ENCODE results near the gene GJA3. TPM values are rescaled to one million over a fixed set of nuclear protein-coding genes. Genes with fewer than 3 reads are reported as not detected.

The GJA3 gene
- total and polyA plus RNA-seq, 2 experiments from 2014 or later: 0.16 to 0.23 TPM

DNA sequence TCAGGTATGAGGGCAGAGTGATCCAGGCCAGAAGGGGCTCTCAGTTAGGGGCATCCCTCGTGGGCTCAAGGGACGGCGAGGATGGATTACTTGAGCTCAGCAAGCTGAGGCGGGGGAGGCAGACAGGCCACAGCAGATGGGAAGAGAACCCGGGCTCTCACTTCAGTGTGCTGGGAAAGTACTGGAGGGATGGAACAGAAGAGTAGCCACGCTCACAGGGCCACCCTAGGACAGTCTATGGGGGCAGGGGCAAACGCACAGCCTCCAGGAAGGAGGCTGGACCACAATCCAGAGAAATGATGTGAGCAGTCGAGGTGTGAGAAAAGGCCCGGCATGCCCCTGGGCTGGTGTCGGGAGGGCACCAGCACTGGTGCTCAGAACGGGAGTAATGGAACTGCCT, 9.2 kb downstream of the GJA3 start:
- Histone ChIP-seq H3K4me3 (no peak overlapping the region), H3K27me3 (peaks cover 20% of the 10 kb centered on the region), H3K27ac (no peak overlapping the region), H4K20me1 (ENCODE audit: insufficient read depth, poor library complexity, severe bottlenecking) (no peaks in the 10 kb centered on the region), H3K9me3 (ENCODE audit: low read depth) (no peaks in the 10 kb centered on the region), H3K79me2 (no peaks in the 10 kb centered on the region), H3K4me1 (ENCODE audit: insufficient read depth) (no peaks in the 10 kb centered on the region), H2AFZ (no peak overlapping the region), H3K36me3 (replicated peaks; ENCODE audit: insufficient read depth, low read depth) (no peaks in the 10 kb centered on the region), H3K9me2 (replicated peaks; ENCODE audit: insufficient read depth) (no peaks in the 10 kb centered on the region), H3K4me2 (no peak overlapping the region)
- 93% methylated on average over 11 of the region's 11 CpGs for WGBS (ENCODE audit: low lambda C conversion rate, missing lambda C conversion rate)
- TF ChIP-seq EZH2phosphoT487 (IDR thresholded peaks at IDR 0.05; ENCODE audit: low read depth, severe bottlenecking, unreplicated experiment): no peak
- no peak for DNase-seq (ENCODE audit: low spot score)

GRCh38 chr13:20151016-20151415, 9.8 kb downstream of the GJA3 start:
- H2AFZ ChIP-seq: no peak overlapping the region
- H3K27ac ChIP-seq: no peak overlapping the region
- 58% methylated on average over 6 of the region's 6 CpGs for WGBS (ENCODE audit: low lambda C conversion rate, missing lambda C conversion rate)
- no peak overlapping the region for H3K4me2 ChIP-seq
- H3K4me3 ChIP-seq: no peak overlapping the region
- TF ChIP-seq CTCF (IDR thresholded peaks at IDR 0.05; ENCODE audit: poor library complexity) (no peak), EZH2phosphoT487 (IDR thresholded peaks at IDR 0.05; ENCODE audit: low read depth, severe bottlenecking, unreplicated experiment) (no peak), EZH2 (IDR thresholded peaks at IDR 0.05; ENCODE audit: borderline replicate concordance) (no peak)
- no peaks in the 10 kb centered on the region for H3K9me2 ChIP-seq (replicated peaks; ENCODE audit: insufficient read depth)
- H3K27me3 ChIP-seq: peaks cover 15% of the 10 kb centered on the region
- H3K9me3 ChIP-seq (ENCODE audit: low read depth): no peaks in the 10 kb centered on the region
- no peaks in the 10 kb centered on the region for H3K36me3 ChIP-seq (replicated peaks; ENCODE audit: insufficient read depth, low read depth)
- no peaks in the 10 kb centered on the region for H3K4me1 ChIP-seq (ENCODE audit: insufficient read depth)
- no peaks in the 10 kb centered on the region for H3K79me2 ChIP-seq
- no peaks in the 10 kb centered on the region for H4K20me1 ChIP-seq (ENCODE audit: insufficient read depth, poor library complexity, severe bottlenecking)
- no peak for DNase-seq (ENCODE audit: low spot score)

DNA sequence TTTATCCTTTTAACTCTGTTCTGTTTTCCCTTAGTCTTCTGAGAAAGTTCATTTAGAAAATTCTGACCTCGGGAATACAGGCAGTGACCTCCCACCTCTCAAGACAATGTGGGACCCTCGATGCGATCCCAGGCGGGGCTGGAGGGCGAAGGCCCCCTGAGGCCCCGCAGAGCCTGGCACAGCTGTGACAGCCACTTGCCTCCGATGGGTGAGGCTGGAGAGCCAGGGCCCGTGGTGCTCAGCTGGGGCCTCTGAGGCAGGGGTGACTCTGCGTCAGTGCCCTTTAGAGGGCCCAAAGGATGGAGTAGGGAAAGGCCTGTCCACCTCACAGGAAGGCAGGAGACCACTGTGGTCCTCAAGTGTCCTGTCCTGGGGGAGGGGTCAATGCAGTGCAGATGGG, 10.3 kb downstream of the GJA3 start:
- H3K4me2 ChIP-seq: no peak overlapping the region
- H3K9me2 ChIP-seq (replicated peaks; ENCODE audit: insufficient read depth): no peaks in the 10 kb centered on the region
- DNase-seq (ENCODE audit: low spot score): no peak
- no peaks in the 10 kb centered on the region for H3K4me1 ChIP-seq (ENCODE audit: insufficient read depth)
- no peaks in the 10 kb centered on the region for H3K9me3 ChIP-seq (ENCODE audit: low read depth)
- H3K36me3 ChIP-seq (replicated peaks; ENCODE audit: insufficient read depth, low read depth): no peaks in the 10 kb centered on the region
- no peaks in the 10 kb centered on the region for H4K20me1 ChIP-seq (ENCODE audit: insufficient read depth, poor library complexity, severe bottlenecking)
- no peaks in the 10 kb centered on the region for H3K79me2 ChIP-seq
- no peak overlapping the region for H3K4me3 ChIP-seq
- no peak overlapping the region for H3K27ac ChIP-seq
- no peak overlapping the region for H2AFZ ChIP-seq
- H3K27me3 ChIP-seq: peaks cover 15% of the 10 kb centered on the region
- 85% methylated on average over 9 of the region's 9 CpGs for WGBS (ENCODE audit: low lambda C conversion rate, missing lambda C conversion rate)
- TF ChIP-seq CTCF (IDR thresholded peaks at IDR 0.05; ENCODE audit: poor library complexity): no peak
- TF ChIP-seq EZH2 (IDR thresholded peaks at IDR 0.05; ENCODE audit: borderline replicate concordance): no peak
- no peak for TF ChIP-seq EZH2phosphoT487 (IDR thresholded peaks at IDR 0.05; ENCODE audit: low read depth, severe bottlenecking, unreplicated experiment)

GRCh38 chr13:20149762-20150161, 11.1 kb downstream of the GJA3 start:
- H3K27me3 ChIP-seq: peaks cover 14% of the 10 kb centered on the region
- H4K20me1 ChIP-seq (ENCODE audit: insufficient read depth, poor library complexity, severe bottlenecking): no peaks in the 10 kb centered on the region
- WGBS (ENCODE audit: low lambda C conversion rate, missing lambda C conversion rate): 86% methylated on average over 9 of the region's 9 CpGs
- no peak overlapping the region for H3K4me2 ChIP-seq
- H3K9me2 ChIP-seq (replicated peaks; ENCODE audit: insufficient read depth): no peaks in the 10 kb centered on the region
- H2AFZ ChIP-seq: no peak overlapping the region
- no peaks in the 10 kb centered on the region for H3K36me3 ChIP-seq (replicated peaks; ENCODE audit: insufficient read depth, low read depth)
- no peaks in the 10 kb centered on the region for H3K4me1 ChIP-seq (ENCODE audit: insufficient read depth)
- no peak for DNase-seq (ENCODE audit: low spot score)
- H3K27ac ChIP-seq: no peak overlapping the region
- H3K4me3 ChIP-seq: no peak overlapping the region
- no peak for TF ChIP-seq EZH2 (IDR thresholded peaks at IDR 0.05; ENCODE audit: borderline replicate concordance)
- no peak for TF ChIP-seq CTCF (IDR thresholded peaks at IDR 0.05; ENCODE audit: poor library complexity)
- TF ChIP-seq EZH2phosphoT487 (IDR thresholded peaks at IDR 0.05; ENCODE audit: low read depth, severe bottlenecking, unreplicated experiment): no peak
- H3K79me2 ChIP-seq: no peaks in the 10 kb centered on the region
- no peaks in the 10 kb centered on the region for H3K9me3 ChIP-seq (ENCODE audit: low read depth)

Data from hepatocyte (in vitro differentiated cells).